Measurements from ENCODE around the gene ALDH1L2. TPM values are rescaled to one million over a fixed set of nuclear protein-coding genes. Genes with fewer than 3 reads are reported as not detected.

The ALDH1L2 gene
- total RNA-seq, 1 donor from 2014 or later: 2.9 TPM

- DNase-seq (ENCODE audit: low read depth, low spot score): no peak
Measured at GRCh38 chr12:105033851-105034250, 50.4 kb downstream of the ALDH1L2 start.

- DNase-seq (ENCODE audit: low read depth, low spot score): no peak
Measured at GRCh38 chr12:105032703-105033357, 51.4 kb downstream of the ALDH1L2 start.

GRCh38 chr12:105030820-105031807 lies 53.1 kb downstream of the ALDH1L2 start:
- no peak for DNase-seq (ENCODE audit: low read depth, low spot score)

GRCh38 chr12:105026411-105026810 lies 57.8 kb downstream of the ALDH1L2 start:
- DNase-seq (ENCODE audit: low read depth, low spot score): no peak

GRCh38 chr12:105025890-105026289 lies 58.4 kb downstream of the ALDH1L2 start:
- no peak for DNase-seq (ENCODE audit: low read depth, low spot score)

- DNase-seq (ENCODE audit: low read depth, low spot score): no peak
Measured at GRCh38 chr12:105024928-105025327, 59.3 kb downstream of the ALDH1L2 start.

- no peak for DNase-seq (ENCODE audit: low read depth, low spot score)
Measured at GRCh38 chr12:105020241-105020962, 63.9 kb downstream of the ALDH1L2 start.

- no peak for DNase-seq (ENCODE audit: low read depth, low spot score)
Measured at GRCh38 chr12:105018776-105019175, 65.5 kb downstream of the ALDH1L2 start.

GRCh38 chr12:105018012-105018411 lies 66.2 kb downstream of the ALDH1L2 start:
- DNase-seq (ENCODE audit: low read depth, low spot score): no peak

- no peak for DNase-seq (ENCODE audit: low read depth, low spot score)
Measured at GRCh38 chr12:105015543-105015942, 68.7 kb downstream of the ALDH1L2 start.

- DNase-seq (ENCODE audit: low read depth, low spot score): no peak
Measured at GRCh38 chr12:105014603-105015002, 69.7 kb downstream of the ALDH1L2 start.

GRCh38 chr12:105013892-105014291 lies 70.4 kb downstream of the ALDH1L2 start:
- DNase-seq (ENCODE audit: low read depth, low spot score): no peak

GRCh38 chr12:105001476-105001875 lies 82.8 kb downstream of the ALDH1L2 start:
- no peak for DNase-seq (ENCODE audit: low read depth, low spot score)

- DNase-seq (ENCODE audit: low read depth, low spot score): no peak
Measured at GRCh38 chr12:104999347-104999685, 84.9 kb downstream of the ALDH1L2 start.

GRCh38 chr12:104998423-104999346 lies 85.6 kb downstream of the ALDH1L2 start:
- DNase-seq (ENCODE audit: low read depth, low spot score): no peak

GRCh38 chr12:104997541-104997940 lies 86.7 kb downstream of the ALDH1L2 start:
- no peak for DNase-seq (ENCODE audit: low read depth, low spot score)

- DNase-seq (ENCODE audit: low read depth, low spot score): no peak
Measured at GRCh38 chr12:104994336-104994735, 89.9 kb downstream of the ALDH1L2 start.

- no peak for DNase-seq (ENCODE audit: low read depth, low spot score)
Measured at GRCh38 chr12:104991565-104992128, 92.6 kb downstream of the ALDH1L2 start.

GRCh38 chr12:104990950-104991349 lies 93.3 kb downstream of the ALDH1L2 start:
- DNase-seq (ENCODE audit: low read depth, low spot score): no peak
